HEK293 (cell line): ENCODE results near the gene STON2.

ENCODE experiments used
- CTCF ChIA-PET: fragments of 350-600 bp; formaldehyde crosslinking; extraction: SDS; loops from one replicate; lab custom pipeline; 2021; ENCODE audit warnings: antibody characterized with exemption; lab: Yijun Ruan, JAX
- POLR2A ChIA-PET: fragments of 300-600 bp; formaldehyde crosslinking; extraction: SDS; loops from one replicate; lab custom pipeline; 2020; ENCODE audit warnings: antibody characterized with exemption, inconsistent platforms; lab: Yijun Ruan, JAX
- H3K27ac ChIP-seq: fragments of 200-500 bp; sonication (Bioruptor generic); 2 replicates; pipeline ENCODE4 v1.5.1; 2014; ENCODE audit warnings: low read depth, low read length, control low read depth, inconsistent platforms; ENCODE audit errors: extremely low read depth
- H3K36me3 ChIP-seq, 2 experiments: fragments of 200-500 bp in 1 of 2; sonication (Bioruptor generic) in 1 of 2; 1 replicate in 1 of 2; 2 replicates in 1 of 2; pipeline ENCODE4 v1.5.1; 2014 to 2017; ENCODE audit warnings: inconsistent platforms in 2 of 2, low read length in 2 of 2; ENCODE audit not compliant: control insufficient read depth in 2 of 2, insufficient read depth in 1 of 2
- H3K4me1 ChIP-seq: fragments of 200-500 bp; sonication (Bioruptor generic); 2 replicates; pipeline ENCODE4 v1.5.1; 2014; ENCODE audit warnings: mild to moderate bottlenecking, low read length, inconsistent platforms; ENCODE audit not compliant: control insufficient read depth, insufficient read depth
- H3K4me3 ChIP-seq: 2 replicates; pipeline ENCODE4 v1.5.1; 2011; ENCODE audit warnings: low read depth, mild to moderate bottlenecking, control low read depth, low read length, moderate library complexity
- H3K9me3 ChIP-seq: fragments of 200-500 bp; sonication (Bioruptor generic); 2 replicates; pipeline ENCODE4 v1.5.1; 2014; ENCODE audit warnings: low read depth, low read length, inconsistent platforms; ENCODE audit not compliant: control insufficient read depth, insufficient read depth
- AEBP2 ChIP-seq: fragments of 450-650 bp; formaldehyde crosslinking; IDR thresholded peaks from 2 replicates; pipeline ENCODE4 v1.5.1; 2016; ENCODE audit warnings: missing biosample characterization, missing genetic modification characterization, borderline replicate concordance
- FEZF1 ChIP-seq: fragments of 450-650 bp; formaldehyde crosslinking; IDR thresholded peaks from 2 replicates; pipeline ENCODE4 v1.5.1; 2016; ENCODE audit warnings: missing biosample characterization, missing genetic modification characterization
- GLI4 ChIP-seq: fragments of 450-650 bp; formaldehyde crosslinking; IDR thresholded peaks from 2 replicates; pipeline ENCODE4 v1.5.1; 2016; ENCODE audit warnings: missing biosample characterization, missing genetic modification characterization
- HOXA7 ChIP-seq: sonication (generic); formaldehyde crosslinking; IDR thresholded peaks from 2 replicates; pipeline ENCODE4 v1.8.1; 2022; ENCODE audit warnings: missing genetic modification reagents, borderline replicate concordance
- MEIS1 ChIP-seq: sonication (generic); formaldehyde crosslinking; IDR thresholded peaks from 2 replicates; pipeline ENCODE4 v1.8.1; 2022; ENCODE audit warnings: missing genetic modification reagents, mild to moderate bottlenecking, borderline replicate concordance
- OSR2 ChIP-seq: fragments of 450-650 bp; formaldehyde crosslinking; IDR thresholded peaks from 2 replicates; pipeline ENCODE4 v1.5.1; 2016; ENCODE audit warnings: missing biosample characterization, missing genetic modification characterization
- PATZ1 ChIP-seq: fragments of 450-650 bp; formaldehyde crosslinking; IDR thresholded peaks from 2 replicates; pipeline ENCODE4 v1.5.1; 2016; ENCODE audit warnings: missing biosample characterization, missing genetic modification characterization
- PBX3 ChIP-seq: sonication (generic); formaldehyde crosslinking; IDR thresholded peaks from 2 replicates; pipeline ENCODE4 v1.8.1; 2022; ENCODE audit warnings: mild to moderate bottlenecking, moderate library complexity, missing genetic modification reagents
- SALL2 ChIP-seq: fragments of 450-650 bp; formaldehyde crosslinking; IDR thresholded peaks from 2 replicates; pipeline ENCODE4 v1.5.0; 2017; ENCODE audit warnings: missing biosample characterization, mild to moderate bottlenecking, missing genetic modification characterization, borderline replicate concordance
- TRIM28 ChIP-seq: IDR thresholded peaks from 2 replicates; pipeline ENCODE4 v1.6.1; 2011; ENCODE audit warnings: low read length, control low read depth, borderline replicate concordance
- ZNF10 ChIP-seq: fragments of 450-650 bp; formaldehyde crosslinking; IDR thresholded peaks from 2 replicates; pipeline ENCODE4 v1.5.1; 2017; ENCODE audit warnings: missing biosample characterization, missing genetic modification characterization
- ZNF175 ChIP-seq: fragments of 450-650 bp; formaldehyde crosslinking; IDR thresholded peaks from 2 replicates; pipeline ENCODE4 v1.5.1; 2016; ENCODE audit warnings: missing biosample characterization, missing genetic modification characterization
- ZNF221 ChIP-seq: fragments of 450-650 bp; formaldehyde crosslinking; IDR thresholded peaks from 2 replicates; pipeline ENCODE4 v1.5.1; 2017; ENCODE audit warnings: missing biosample characterization, missing genetic modification characterization, borderline replicate concordance
- ZNF48 ChIP-seq: fragments of 450-650 bp; formaldehyde crosslinking; IDR thresholded peaks from 2 replicates; pipeline ENCODE4 v1.5.1; 2016; ENCODE audit warnings: missing biosample characterization, missing genetic modification characterization
- ZNF501 ChIP-seq: fragments of 450-650 bp; formaldehyde crosslinking; IDR thresholded peaks from 2 replicates; pipeline ENCODE4 v1.5.1; 2016; ENCODE audit warnings: missing biosample characterization, missing genetic modification characterization
- ZNF521 ChIP-seq: fragments of 450-650 bp; formaldehyde crosslinking; IDR thresholded peaks from 2 replicates; pipeline ENCODE4 v1.5.1; 2017; ENCODE audit warnings: missing biosample characterization, mild to moderate bottlenecking, missing genetic modification characterization
- ZNF629 ChIP-seq: fragments of 450-650 bp; formaldehyde crosslinking; IDR thresholded peaks from 2 replicates; pipeline ENCODE4 v1.5.1; 2017; ENCODE audit warnings: missing biosample characterization, missing genetic modification characterization
- ZNF701 ChIP-seq: fragments of 450-650 bp; formaldehyde crosslinking; IDR thresholded peaks from 2 replicates; pipeline ENCODE4 v1.5.1; 2016; ENCODE audit warnings: missing biosample characterization, missing genetic modification characterization
- TF ChIP-seq, protein P1 (sequence below): fragments of 450-650 bp; formaldehyde crosslinking; optimal IDR thresholded peaks from 2 replicates; pipeline ENCODE3; 2016; ENCODE audit warnings: missing biosample characterization, mild to moderate bottlenecking, missing genetic modification characterization
- TF ChIP-seq, protein P2 (sequence below): fragments of 450-650 bp; formaldehyde crosslinking; IDR thresholded peaks from 2 replicates; pipeline ENCODE4 v1.5.1; 2017; ENCODE audit warnings: missing biosample characterization, mild to moderate bottlenecking, missing genetic modification characterization, moderate library complexity

The STON2 gene

DNA sequence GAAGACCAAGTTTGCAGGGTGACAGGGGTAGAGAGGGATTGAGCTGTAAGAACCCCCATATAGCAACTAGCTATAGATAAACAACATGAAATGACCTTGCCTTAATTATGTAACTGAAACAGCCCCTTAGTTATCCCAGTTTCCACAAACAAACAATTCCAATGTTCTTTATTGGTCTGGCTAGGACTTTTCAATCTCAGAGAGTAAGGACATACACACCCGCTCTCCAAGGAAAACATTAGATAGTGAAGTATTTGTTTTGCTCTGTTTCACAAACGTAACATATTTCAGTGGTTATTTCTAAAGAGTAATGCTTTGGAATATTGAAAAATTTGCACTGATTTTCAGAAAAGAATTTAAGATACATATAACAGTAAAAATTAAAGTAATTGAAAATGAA lies 127.8 kb downstream of the STON2 start:
- TF ChIP-seq ZNF701 (no peak), ZNF521 (tag by site-specific recombination) (no peak), HOXA7 (no peak), PATZ1 (tag by site-specific recombination) (no peak), AEBP2 (tag by site-specific recombination) (no peak), OSR2 (no peak), ZNF629 (tag by site-specific recombination) (no peak), GLI4 (tag by site-specific recombination) (no peak), PBX3 (CRISPR knock-in tag) (no peak)
- TF ChIP-seq, all 188 proteins: peak for 0
- ChIA-PET POLR2A (interaction anchor here (1.2 kb wide), 1 partner anchor 53 kb away, joined by 3 read pairs; no protein-coding TSS in a partner anchor), CTCF (interaction anchor here (0.5 to 10.2 kb wide), 5 partner anchors 15 to 193 kb away, joined by 3 to 169 read pairs (median 5); no protein-coding TSS in a partner anchor)
- Histone ChIP-seq H3K4me1 (0 out of 2 replicates have a peak, but pooled peaks cover 5% of the 10 kb centered on the region), H3K4me3 (no peak overlapping the region), H3K9me3 (no peaks in the 10 kb centered on the region), H3K27ac (no peak overlapping the region), H3K36me3 (peaks cover 3 to 10% of the 10 kb centered on the region in 2 experiments; a peak in 2 of 3 replicates)

GRCh38 chr14:81269979-81270375 lies 130.1 kb downstream of the STON2 start:
- TF ChIP-seq, protein P1, sequence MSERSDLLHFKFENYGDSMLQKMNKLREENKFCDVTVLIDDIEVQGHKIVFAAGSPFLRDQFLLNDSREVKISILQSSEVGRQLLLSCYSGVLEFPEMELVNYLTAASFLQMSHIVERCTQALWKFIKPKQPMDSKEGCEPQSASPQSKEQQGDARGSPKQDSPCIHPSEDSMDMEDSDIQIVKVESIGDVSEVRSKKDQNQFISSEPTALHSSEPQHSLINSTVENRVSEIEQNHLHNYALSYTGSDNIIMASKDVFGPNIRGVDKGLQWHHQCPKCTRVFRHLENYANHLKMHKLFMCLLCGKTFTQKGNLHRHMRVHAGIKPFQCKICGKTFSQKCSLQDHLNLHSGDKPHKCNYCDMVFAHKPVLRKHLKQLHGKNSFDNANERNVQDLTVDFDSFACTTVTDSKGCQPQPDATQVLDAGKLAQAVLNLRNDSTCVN (tag by site-specific recombination), result no peak
- TF ChIP-seq SALL2, result no peak
- no peak for TF ChIP-seq ZNF175 (tag by site-specific recombination)
- TF ChIP-seq MEIS1 (CRISPR knock-in tag), result no peak
- no peak for TF ChIP-seq ZNF10 (tag by site-specific recombination)
- TF ChIP-seq, protein P2, sequence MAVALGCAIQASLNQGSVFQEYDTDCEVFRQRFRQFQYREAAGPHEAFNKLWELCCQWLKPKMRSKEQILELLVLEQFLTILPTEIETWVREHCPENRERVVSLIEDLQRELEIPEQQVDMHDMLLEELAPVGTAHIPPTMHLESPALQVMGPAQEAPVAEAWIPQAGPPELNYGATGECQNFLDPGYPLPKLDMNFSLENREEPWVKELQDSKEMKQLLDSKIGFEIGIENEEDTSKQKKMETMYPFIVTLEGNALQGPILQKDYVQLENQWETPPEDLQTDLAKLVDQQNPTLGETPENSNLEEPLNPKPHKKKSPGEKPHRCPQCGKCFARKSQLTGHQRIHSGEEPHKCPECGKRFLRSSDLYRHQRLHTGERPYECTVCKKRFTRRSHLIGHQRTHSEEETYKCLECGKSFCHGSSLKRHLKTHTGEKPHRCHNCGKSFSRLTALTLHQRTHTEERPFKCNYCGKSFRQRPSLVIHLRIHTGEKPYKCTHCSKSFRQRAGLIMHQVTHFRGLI (tag by site-specific recombination), result no peak
- no peak for TF ChIP-seq ZNF221
- TF ChIP-seq FEZF1 (tag by site-specific recombination), result no peak
- TF ChIP-seq ZNF48 (tag by site-specific recombination), result no peak
- no peak for TF ChIP-seq ZNF501 (tag by site-specific recombination)
- TF ChIP-seq TRIM28, result no peak
- Histone ChIP-seq H3K4me1 (0 out of 2 replicates have a peak, but pooled peaks cover 2% of the 10 kb centered on the region), H3K9me3 (no peaks in the 10 kb centered on the region), H3K36me3 (peaks cover 3 to 8% of the 10 kb centered on the region in 2 experiments; a peak in 2 of 3 replicates), H3K4me3 (no peak overlapping the region), H3K27ac (no peak overlapping the region)
- ChIA-PET CTCF (interaction anchor here (0.6 to 10.2 kb wide), 12 partner anchors 9 to 202 kb away, joined by 3 to 169 read pairs (median 4); no protein-coding TSS in a partner anchor), POLR2A (interaction anchor here (1.0 to 1.2 kb wide), 2 partner anchors 49 to 51 kb away, joined by 3 to 11 read pairs; partner anchors contain the start of gene GTF2A1)
